ENCODE measurements around the gene ADCK1. TPM values are rescaled to one million over a fixed set of nuclear protein-coding genes. Genes with fewer than 3 reads are reported as not detected.
"Not testable (repeated sequence)": the region's sequence is repeated elsewhere in the genome, so short reads cannot be mapped to it uniquely, and the experiment has no call there.

Gene ADCK1
- total RNA-seq, 1 donor from 2014 or later: 7.2 TPM

DNA sequence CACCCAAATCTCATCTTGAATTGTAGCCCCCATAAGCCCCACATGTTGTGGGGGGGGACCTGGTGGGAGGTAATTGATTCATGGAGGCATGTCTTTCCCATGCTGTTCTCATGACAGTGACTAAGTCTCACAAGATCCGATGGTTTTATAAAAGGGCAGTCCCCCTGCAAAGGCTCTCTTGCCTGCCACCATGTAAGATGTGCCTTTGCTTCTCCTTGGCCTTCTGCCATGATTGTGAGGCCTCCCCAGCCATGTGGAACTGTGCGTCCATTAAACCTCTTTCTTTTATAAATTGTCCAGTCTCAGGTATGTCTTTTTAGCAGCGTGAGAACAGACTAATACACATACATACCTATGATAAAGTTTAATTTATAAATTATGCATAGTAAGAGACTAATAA is 89.0 kb downstream of the ADCK1 start:
- DNase-seq (ENCODE audit: low spot score); intact Hi-C loops (cut with DNase I): not testable (repeated sequence)

DNA sequence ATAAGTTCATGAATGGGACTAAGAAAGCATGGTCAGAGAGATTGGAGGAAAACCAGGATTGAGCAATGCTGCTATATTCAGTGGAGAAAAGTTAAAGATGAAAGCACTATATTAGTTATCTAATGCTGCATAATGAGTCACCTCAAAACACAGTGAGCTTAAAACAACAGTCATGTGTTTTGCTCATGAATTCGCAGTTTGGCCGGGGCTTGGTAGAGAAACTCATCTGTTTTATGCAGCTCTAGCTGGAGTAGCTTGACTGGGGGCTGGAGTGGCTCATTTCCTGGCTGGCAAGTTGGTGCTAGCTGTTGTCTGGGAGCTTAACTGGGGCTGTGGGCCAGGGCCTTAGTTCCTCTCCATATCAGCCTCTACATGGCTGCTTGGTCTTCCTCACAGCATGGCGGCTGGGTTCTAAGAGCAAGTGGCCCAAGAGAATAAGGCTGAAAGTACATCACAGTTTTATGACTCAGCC is 90.1 kb downstream of the ADCK1 start:
- intact Hi-C loops (cut with DNase I): no loop called here
- DNase-seq (ENCODE audit: low spot score): no peak

- intact Hi-C loops (cut with DNase I): no loop called here
- no peak for DNase-seq (ENCODE audit: low spot score)
Observed at GRCh38 chr14:77890873-77891272, 91.0 kb downstream of the ADCK1 start.

DNA sequence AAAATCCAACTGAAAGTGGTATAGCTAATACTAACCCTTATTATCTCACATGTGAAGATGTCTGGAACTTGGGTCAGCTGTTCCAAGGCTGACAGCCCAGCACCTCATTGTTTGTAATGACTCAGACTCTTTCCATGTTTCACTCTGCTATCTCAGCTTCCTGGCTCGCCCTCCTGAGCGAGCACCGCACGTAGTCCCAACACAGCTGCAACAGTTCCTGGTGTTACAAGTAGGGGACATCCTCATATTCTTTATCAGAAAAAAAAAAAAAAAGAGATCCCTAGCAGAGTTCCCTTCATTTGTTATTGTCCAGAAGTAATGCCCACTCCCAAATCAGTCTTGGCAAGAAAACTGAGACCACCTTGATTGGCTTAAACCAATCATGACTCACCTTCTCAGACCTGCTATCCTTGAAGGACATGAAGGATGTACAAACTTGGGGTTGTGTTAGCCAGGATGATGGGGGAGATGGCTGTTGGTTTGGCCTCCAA is 92.5 kb downstream of the ADCK1 start:
- no peak for DNase-seq (ENCODE audit: low spot score)
- intact Hi-C loops (cut with DNase I): no loop called here

DNA sequence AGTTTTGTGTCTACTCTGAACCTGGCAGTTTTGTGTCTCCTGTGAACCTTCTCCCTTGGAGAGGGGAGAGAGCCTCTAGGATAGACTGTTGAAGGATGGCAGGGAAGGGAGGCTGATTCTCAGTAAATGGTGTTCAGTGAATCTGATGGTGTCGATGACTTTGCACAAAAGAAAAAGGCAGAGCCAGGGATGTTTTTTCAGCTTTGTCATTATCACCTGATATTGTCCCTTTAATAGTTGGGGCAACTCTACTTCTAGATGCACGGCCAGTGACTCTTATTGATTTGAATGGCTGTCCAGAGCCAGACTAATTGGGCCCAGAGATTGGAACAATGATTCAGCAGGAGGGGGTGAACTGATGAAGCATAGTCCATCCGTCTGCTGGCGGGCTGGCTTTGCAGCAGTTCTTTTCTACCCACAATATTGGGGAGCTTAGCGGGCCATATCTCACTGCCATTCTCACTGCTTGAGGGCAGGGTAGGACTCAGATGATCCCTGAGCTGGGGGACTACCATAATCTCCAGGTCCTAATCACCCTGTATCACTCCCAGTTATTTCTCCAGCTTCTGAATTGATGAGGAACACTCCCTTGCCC is 93.1 kb downstream of the ADCK1 start:
- no peak for DNase-seq (ENCODE audit: low spot score)
- intact Hi-C loops (cut with DNase I): no loop called here

DNA sequence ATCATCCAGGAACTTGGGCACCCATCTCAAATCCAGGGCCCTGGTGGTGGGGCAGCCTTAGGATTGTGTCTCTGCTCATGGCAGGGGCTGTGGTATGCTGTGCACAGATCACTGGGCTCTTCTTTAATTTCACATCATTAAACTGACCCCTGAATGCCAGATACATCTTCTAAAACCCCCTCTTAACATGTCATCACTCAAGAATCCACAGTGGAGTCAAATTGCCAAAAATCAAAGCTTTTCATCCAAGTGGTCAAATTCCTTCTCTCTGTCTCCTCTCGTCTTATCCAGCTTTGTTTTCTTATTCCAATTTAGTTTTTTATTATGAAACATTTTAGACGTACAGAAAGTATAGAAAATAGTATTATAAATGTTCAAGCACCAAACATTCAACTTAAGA is 97.5 kb downstream of the ADCK1 start:
- no peak for DNase-seq (ENCODE audit: low spot score)
- intact Hi-C loops (cut with DNase I): no loop called here

GRCh38 chr14:77902811-77903210 is 102.9 kb downstream of the ADCK1 start:
- intact Hi-C loops (cut with DNase I): no loop called here

DNA sequence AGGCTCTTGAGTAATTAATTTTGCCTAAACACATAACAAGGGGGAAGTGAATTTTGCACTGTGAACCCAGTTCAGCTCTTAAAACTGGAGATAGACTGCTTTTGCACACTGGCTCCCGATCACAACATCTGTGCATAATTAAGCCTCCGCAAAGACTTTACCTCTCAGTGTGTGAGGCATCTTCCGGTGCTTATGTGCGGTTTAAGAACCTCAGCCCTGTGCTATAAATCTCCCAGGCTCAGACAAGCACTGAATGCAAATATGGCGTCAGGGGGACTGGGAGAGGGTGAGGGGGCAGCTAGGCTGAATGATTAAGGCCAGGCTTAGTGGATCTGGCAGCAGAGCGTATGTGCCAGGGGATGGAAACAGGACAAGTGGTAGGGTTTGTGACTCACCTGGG is 103.3 kb downstream of the ADCK1 start:
- no peak for DNase-seq (ENCODE audit: low spot score)
- intact Hi-C loops (cut with DNase I): no loop called here

More at GRCh38 chr14:77902811-77903210, 102.9 kb downstream of the ADCK1 start:
- no peak for DNase-seq (ENCODE audit: low spot score)

DNA sequence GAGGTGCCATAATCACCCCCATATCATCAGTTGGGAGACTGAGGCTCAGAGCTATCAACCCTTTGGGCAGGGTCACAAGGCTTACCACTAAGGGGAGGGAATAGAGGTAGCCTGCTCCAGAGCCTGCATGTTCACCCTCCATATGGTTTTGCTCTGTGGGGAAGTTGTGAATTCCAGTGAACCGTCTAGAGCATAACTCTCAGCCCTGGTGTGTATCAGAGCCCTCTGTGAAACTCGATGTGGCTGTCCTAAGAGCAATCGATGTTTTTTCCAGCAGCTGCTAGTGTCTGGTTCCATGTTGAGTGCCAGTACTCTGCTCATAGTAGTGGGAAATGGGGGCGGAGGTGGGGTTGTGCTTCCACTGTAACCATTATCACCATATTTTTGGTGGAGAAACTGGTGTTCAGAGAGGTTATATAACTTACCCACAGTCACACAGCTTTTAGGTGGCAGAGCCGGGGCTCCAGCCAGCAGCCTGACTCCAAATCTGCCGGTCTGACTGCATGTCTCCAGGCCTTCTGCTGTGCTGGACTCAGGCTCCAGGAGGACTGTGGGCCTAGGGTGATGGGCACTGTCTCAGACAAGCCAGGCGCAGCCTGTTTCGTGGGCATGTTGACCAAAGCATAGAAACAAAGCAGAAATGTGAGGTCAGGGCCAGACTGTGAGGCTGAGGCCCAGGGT is 104.2 kb downstream of the ADCK1 start:
- intact Hi-C loops (cut with DNase I): no loop called here
- no peak for DNase-seq (ENCODE audit: low spot score)

DNA sequence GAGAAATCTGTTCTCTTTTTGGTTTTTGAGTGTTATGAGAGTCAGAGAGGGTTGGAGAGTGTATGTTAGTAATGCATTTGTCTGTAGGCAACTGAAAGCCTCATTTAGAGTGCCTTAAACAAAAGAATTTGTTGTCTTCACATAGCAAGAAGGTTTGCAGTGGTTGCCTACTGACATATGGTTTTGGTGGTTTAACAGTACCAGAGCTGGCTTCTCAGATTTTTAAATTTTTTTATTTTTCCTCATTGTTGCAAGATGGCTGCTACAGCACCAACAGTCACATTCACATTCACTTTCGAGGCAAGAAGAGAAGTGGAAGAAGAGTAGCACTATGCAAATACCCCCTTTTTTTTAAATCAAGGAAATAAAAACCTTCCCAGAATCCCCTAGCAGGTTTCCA is 106.5 kb downstream of the ADCK1 start:
- intact Hi-C loops (cut with DNase I): no loop called here
- no peak for DNase-seq (ENCODE audit: low spot score)

GRCh38 chr14:77908847-77909246 is 108.9 kb downstream of the ADCK1 start:
- DNase-seq (ENCODE audit: low spot score): no peak
- intact Hi-C loops (cut with DNase I): no loop called here

- intact Hi-C loops (cut with DNase I): no loop called here
- DNase-seq (ENCODE audit: low spot score): no peak
Observed at GRCh38 chr14:77909911-77910310, 110.0 kb downstream of the ADCK1 start.

- intact Hi-C loops (cut with DNase I): no loop called here
- no peak for DNase-seq (ENCODE audit: low spot score)
Observed at GRCh38 chr14:77910506-77910905, 110.6 kb downstream of the ADCK1 start.

DNA sequence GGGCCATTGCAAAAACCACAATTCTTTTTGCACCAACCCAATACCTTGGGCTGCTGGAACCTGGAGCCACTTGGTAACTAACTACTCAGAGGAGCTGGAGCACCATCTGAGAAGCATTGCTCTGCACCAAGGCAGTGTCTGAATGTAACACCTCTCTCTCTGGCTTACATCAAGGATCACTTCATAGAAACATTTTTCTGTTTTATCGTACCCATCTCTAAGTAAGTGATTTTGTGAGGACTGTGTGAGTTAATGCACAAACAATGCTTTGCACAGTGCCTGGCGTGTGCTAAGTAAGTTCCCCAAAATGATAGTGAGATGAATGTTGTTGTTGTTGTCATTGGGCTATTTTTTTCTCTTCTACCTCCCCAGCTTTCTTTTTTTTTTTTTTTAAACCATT is 111.4 kb downstream of the ADCK1 start:
- intact Hi-C loops (cut with DNase I): no loop called here
- DNase-seq (ENCODE audit: low spot score): no peak

- no peak for DNase-seq (ENCODE audit: low spot score)
- intact Hi-C loops (cut with DNase I): no loop called here
Observed at GRCh38 chr14:77912754-77913556, 113.0 kb downstream of the ADCK1 start.

DNA sequence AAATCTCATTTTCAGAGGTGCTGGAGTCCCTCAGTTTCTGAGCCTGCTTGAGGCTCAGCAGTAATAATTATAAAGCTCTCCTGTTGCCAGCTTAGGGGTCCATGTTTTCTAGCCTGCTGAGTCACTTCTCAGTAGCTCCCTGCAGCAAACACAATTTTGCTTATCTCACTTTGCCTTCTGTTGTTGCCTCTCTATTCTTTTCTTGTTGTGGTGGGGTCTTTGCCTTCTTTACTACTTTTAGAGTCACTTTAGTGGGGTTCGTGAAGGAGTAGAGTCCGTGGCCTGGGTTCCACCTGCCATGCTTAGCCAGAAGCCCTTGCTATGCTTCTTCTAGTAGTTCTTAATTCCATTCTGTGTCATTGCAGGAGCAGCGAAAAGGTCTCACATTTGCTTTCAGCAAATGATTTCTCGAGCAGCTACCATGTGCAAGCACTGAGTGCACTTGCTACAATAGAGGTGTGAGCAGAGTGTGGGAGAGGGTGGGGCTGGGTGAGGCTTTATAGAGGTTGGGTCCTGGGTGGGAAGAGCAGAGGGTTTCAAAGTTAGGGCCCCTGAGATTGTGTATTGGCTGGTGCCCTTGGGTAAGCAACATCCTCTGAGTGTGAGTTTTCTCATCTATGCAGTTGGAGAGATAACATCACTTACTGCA is 114.3 kb downstream of the ADCK1 start:
- intact Hi-C loops (cut with DNase I): no loop called here
- DNase-seq (ENCODE audit: low spot score): no peak

DNA sequence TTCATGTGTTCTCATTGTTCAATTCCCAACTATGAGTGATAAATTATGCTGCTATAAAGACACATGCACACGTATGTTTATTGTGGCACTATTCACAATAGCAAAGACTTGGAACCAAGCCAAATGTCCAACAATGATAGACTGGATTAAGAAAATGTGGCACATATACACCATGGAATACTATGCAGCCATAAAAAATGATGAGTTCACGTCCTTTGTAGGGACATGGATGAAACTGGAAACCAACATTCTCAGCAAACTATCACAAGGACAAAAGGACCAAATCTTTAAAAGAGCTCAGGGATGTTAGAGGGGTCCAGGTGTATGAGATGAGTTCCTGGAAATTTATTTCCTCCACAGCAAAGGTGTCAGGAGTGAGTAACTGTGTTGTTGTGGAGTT is 115.5 kb downstream of the ADCK1 start:
- intact Hi-C loops (cut with DNase I): not testable (repeated sequence)

DNA sequence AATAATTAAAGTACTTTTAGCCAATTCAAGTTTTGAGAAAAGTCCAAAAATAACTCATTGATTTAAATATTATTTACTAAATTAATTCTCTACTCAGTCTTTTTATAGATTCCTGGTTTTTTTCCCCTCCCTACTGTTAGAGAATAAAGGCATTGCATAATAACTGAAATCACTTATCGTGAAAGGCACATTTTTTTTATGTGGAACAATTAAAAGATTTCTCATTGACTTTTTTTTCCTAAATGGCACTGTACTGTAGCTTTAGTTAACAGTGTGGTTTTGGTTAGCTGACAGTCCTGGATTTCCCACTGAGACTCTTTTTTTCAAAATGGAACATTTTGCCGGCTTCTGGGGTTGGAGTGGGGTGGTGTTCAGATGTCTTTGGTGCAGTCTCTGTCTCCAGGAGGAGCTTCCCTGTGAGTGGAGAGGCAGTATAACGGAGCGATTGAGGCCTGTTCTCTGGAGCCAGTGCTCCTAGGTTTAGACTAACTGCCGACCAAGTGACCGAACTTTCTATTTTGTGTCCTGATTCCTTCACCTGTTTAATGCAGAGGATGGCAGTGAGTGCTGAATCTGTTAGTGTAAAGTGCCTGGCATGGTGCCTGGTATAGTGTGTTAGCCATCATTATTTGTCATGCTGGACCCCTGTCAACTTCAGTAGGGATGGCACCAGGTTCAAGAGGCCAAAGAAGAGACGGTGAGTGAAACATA is 117.7 kb downstream of the ADCK1 start:
- intact Hi-C loops (cut with DNase I): no loop called here
- no peak for DNase-seq (ENCODE audit: low spot score)

More for the DNA sequence above, 115.5 kb downstream of the ADCK1 start:
- DNase-seq (ENCODE audit: low spot score): not testable (repeated sequence)

DNA sequence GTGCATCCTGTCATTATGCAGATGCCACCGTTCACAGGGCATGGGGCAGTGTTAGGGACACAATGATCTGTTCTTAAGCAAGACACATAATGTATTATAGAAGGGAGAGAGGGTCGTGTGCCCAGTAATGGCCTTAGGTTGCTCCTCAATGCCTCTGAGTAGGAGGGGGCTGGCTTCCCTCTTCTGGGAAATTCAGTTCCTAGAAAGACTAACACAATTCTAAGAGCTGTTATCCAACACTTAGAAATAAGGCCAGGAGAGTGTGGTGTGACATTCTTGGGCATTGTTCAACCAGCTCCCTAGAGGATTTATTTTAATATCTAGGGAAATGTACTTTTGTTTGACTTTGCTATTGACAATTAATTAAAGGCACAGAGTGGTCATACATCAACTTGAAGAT is 118.5 kb downstream of the ADCK1 start:
- intact Hi-C loops (cut with DNase I): no loop called here
- no peak for DNase-seq (ENCODE audit: low spot score)

Data from cardiac septum (tissue), 1 donor.